Testis (tissue), 3 donors: ENCODE measurements around the gene ZMIZ1. TPM values are rescaled to one million over a fixed set of nuclear protein-coding genes. Genes with fewer than 3 reads are reported as not detected.
"Not testable (repeated sequence)": the region's sequence is repeated elsewhere in the genome, so short reads cannot be mapped to it uniquely, and the experiment has no call there.

Experiments used
- DNase-seq: peaks from one replicate; pipeline ENCODE4 v3.0.0-alpha.2; 2019
- H3K27ac ChIP-seq, 2 donors: fragments of 200-600 bp; sonication (generic); one replicate each; pipeline ENCODE4 v1.5.1; 2019
- H3K27me3 ChIP-seq: fragments of 200-600 bp; sonication (generic); one replicate; pipeline ENCODE4 v1.5.1; 2019
- H3K36me3 ChIP-seq: fragments of 200-600 bp; sonication (generic); one replicate; pipeline ENCODE4 v1.5.1; 2017; ENCODE audit warnings: low read depth; ENCODE audit errors: missing control alignments
- H3K4me1 ChIP-seq: fragments of 200-600 bp; sonication (generic); one replicate; pipeline ENCODE4 v1.5.1; 2019
- H3K4me3 ChIP-seq, 2 donors: fragments of 200-600 bp; sonication (generic); one replicate each; pipeline ENCODE4 v1.5.1; 2017 to 2019
- H3K9me3 ChIP-seq: fragments of 200-600 bp; sonication (generic); one replicate; pipeline ENCODE4 v1.5.1; 2017
- POLR2A ChIP-seq: fragments of 450-650 bp; IDR thresholded peaks from one replicate; pipeline ENCODE4 v1.6.1; 2017; ENCODE audit warnings: antibody characterized with exemption, mild to moderate bottlenecking, moderate library complexity
- WGBS, 2 donors: methylation state at CpG; one replicate each; pipeline ENCODE4 v1.1.5; 2018; 5-methylcytosine and 5-hydroxymethylcytosine counted together
- intact Hi-C: fragments of 100-400 bp; cut with DNase I; formaldehyde crosslinking; loops from one replicate; pipeline ENCODE4 v1.15.1; 2023; ENCODE audit warnings: low total_unique reads
- polyA plus RNA-seq: library from polyadenylated mRNA; stranded (reverse); fragments of 350-450 nt; fragmentation: Illumina TruSeq; extraction: RNeasy Lipid Tissue Mini Kit (QIAGEN cat#74804); gene quantifications from one replicate; pipeline ENCODE4 v1.2.3, GENCODE V29; 2014; ENCODE audit warnings: low read depth, low replicate concordance; ENCODE audit not compliant: insufficient read depth
- total RNA-seq, 2 donors: library from RNA; depleted of rRNA; stranded (reverse); fragments of >200 nt; gene quantifications; one replicate each; pipeline ENCODE4 v1.2.3, GENCODE V29; 2016
- TF ChIP-seq, protein P1 (sequence below), 3 experiments: fragments of 450-650 bp in 2 of 3; fragments of 200-600 bp in 1 of 3; sonication (generic) in 1 of 3; IDR thresholded peaks; one replicate each; pipeline ENCODE4 v1.5.1; 2016 to 2019; ENCODE audit warnings: antibody characterized with exemption in 3 of 3, mild to moderate bottlenecking in 2 of 3, moderate library complexity in 1 of 3

The ZMIZ1 gene
- total and polyA plus RNA-seq, 3 donors from 2014 or later: 15.2 to 22.0 (median 18.8) TPM

DNA sequence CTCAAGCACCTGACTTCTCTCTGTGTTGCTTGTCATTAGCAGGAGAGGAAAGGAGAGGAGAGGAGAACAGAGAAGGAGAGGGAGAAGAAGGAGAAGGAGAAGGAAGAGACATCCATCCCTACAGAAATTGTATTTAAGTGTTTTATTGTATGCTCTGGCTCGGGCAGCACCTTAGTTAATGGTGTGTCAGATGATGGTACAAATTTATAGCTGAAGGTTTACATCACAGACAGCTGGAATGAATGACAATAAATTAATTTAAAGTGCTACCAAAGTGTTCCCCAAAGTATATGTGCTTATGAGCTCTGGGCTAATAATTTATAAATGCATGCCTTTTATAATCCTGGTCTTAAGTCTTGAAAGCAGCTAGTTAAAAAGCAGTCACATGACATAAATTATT is 38.1 kb upstream of the ZMIZ1 start:
- H3K9me3 ChIP-seq: no peaks in the 10 kb centered on the region
- no peaks in the 10 kb centered on the region for H3K27me3 ChIP-seq
- 94 to 95% methylated on average over 1 of the region's 1 CpG for WGBS, 2 donors
- no peak overlapping the region for H3K27ac ChIP-seq
- DNase-seq: no peak
- H3K4me1 ChIP-seq: no peaks in the 10 kb centered on the region
- H3K4me3 ChIP-seq: no peak overlapping the region
- TF ChIP-seq, protein P1, sequence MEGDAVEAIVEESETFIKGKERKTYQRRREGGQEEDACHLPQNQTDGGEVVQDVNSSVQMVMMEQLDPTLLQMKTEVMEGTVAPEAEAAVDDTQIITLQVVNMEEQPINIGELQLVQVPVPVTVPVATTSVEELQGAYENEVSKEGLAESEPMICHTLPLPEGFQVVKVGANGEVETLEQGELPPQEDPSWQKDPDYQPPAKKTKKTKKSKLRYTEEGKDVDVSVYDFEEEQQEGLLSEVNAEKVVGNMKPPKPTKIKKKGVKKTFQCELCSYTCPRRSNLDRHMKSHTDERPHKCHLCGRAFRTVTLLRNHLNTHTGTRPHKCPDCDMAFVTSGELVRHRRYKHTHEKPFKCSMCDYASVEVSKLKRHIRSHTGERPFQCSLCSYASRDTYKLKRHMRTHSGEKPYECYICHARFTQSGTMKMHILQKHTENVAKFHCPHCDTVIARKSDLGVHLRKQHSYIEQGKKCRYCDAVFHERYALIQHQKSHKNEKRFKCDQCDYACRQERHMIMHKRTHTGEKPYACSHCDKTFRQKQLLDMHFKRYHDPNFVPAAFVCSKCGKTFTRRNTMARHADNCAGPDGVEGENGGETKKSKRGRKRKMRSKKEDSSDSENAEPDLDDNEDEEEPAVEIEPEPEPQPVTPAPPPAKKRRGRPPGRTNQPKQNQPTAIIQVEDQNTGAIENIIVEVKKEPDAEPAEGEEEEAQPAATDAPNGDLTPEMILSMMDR (IDR thresholded peaks at IDR 0.05): no peak
- TF ChIP-seq POLR2A: no peak
- H3K36me3 ChIP-seq: no peaks in the 10 kb centered on the region
- intact Hi-C loops: no loop called here

DNA sequence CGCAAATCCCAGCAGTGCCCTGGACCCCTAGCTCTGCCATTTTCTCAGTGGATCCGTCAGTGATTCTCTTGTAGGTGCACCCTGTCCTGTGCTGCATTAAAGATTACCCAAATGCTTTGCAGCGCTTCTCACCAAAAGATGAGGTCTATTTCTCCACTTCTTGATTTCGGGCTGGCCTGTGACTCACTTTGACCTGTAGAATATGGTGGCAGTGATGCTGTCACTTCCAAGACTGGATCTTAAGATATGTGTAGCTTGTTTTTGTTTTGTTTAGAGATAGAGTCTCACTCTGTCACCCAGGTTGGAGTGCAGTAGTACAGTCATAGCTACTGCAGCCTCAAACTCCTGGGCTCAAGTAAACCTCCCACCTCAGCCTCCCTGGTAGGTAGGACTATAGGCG is 37.0 kb upstream of the ZMIZ1 start:
- no peak for TF ChIP-seq POLR2A
- TF ChIP-seq, protein P1 (IDR thresholded peaks at IDR 0.05): no peak
- H3K4me3 ChIP-seq: no peak overlapping the region
- no peak for DNase-seq
- no peaks in the 10 kb centered on the region for H3K27me3 ChIP-seq
- WGBS, 2 donors: 89 to 99% methylated on average over 5 of the region's 5 CpGs
- no peaks in the 10 kb centered on the region for H3K9me3 ChIP-seq
- H3K4me1 ChIP-seq: no peaks in the 10 kb centered on the region
- H3K36me3 ChIP-seq: no peaks in the 10 kb centered on the region
- H3K27ac ChIP-seq: no peak overlapping the region
- intact Hi-C loops: no loop called here

DNA sequence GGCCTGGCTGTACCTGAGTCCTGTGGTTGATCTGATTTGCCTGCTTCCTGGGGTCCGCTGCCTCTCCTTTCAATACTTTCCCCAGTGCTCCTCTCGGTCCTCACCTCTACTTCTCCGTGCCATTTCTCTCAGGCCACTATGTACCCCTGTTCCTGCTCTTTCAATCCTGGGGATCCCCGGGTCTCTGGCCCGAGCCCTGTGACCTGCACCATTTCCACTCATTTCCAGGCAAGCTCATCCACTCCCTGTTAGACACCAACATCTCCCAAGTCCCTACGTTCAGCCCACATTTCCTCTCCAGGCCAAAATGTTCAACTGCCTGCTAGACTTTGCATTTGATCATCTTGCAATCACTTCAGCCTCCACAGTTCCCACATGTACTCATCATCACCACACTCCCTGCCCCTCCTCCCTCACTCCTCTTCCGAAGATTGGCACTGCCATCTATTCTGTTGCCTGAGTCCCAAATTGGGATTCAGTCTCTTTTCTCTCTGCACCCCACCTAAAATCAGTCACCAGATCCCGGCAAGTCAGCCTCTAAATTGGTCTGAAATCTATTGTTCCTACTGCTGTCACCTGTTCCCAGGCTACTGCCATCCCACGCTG is 34.4 kb upstream of the ZMIZ1 start:
- WGBS, 2 donors: 93 to 95% methylated on average over 9 of the region's 9 CpGs
- H3K27ac ChIP-seq: no peak overlapping the region
- H3K4me3 ChIP-seq: no peak overlapping the region
- TF ChIP-seq, protein P1 (IDR thresholded peaks at IDR 0.05): no peak
- DNase-seq: no peak
- intact Hi-C loops: no loop called here
- H3K9me3 ChIP-seq: no peaks in the 10 kb centered on the region
- H3K27me3 ChIP-seq: no peaks in the 10 kb centered on the region
- no peaks in the 10 kb centered on the region for H3K36me3 ChIP-seq
- no peaks in the 10 kb centered on the region for H3K4me1 ChIP-seq

DNA sequence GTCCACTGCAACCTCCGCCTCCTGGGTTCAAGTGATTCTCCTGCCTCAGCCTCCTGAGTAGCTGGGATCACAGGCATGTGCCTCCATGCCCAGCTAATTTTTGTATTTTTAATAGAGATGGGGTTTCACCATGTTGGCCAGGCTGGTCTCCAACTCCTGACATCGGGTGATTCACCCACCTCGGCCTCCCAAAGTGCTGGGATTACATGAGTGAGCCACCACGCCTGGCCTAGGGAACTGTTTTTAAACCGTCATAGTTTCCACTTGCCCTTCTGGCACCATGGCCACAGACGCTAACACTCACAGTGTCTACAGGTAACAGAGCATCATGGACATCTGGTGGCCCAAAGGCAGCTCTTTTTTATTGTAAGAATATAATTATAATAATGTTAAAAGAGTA is 32.4 kb upstream of the ZMIZ1 start:
- H3K27ac ChIP-seq, H3K4me1 ChIP-seq, DNase-seq, H3K4me3 ChIP-seq, intact Hi-C loops, H3K36me3 ChIP-seq, H3K9me3 ChIP-seq, H3K27me3 ChIP-seq: not testable (repeated sequence)
- 89 to 90% methylated on average over 6 of the region's 6 CpGs for WGBS, 2 donors

DNA sequence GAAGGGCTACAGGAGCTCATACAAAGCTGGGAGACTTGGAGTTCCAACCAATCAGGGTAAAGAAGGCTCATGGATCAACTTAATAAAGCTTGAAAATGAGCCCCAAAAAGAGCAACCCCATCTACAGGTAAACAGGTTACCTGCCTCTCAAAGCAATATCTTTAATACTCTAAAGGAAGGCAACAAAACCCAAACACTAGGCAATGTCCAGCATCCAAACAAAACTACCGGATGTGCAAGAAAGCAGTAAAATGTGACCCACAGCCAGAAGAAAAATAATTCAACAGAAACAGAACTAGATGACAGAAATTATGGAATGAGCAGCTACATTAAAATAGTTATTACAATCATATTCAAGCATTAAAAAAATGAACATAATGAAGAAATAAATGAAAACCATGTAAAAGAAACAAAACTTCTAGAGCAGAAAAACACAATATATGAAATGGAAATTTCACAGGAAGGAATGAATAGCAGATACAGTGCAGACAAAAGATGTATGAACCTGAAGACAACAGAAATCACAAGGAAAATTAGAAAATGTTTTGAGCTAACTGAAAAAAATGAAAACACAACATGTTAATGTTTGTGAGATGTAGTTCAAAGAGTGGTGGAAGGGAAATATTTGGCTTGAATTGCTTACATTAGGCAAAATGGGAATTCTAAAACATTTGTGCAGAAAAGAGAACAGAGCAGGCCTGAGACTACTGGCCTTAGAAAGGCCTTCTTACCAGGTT is 30.5 kb upstream of the ZMIZ1 start:
- Histone ChIP-seq H3K4me1 (no peaks in the 10 kb centered on the region), H3K4me3 (no peak overlapping the region), H3K27ac (no peak overlapping the region), H3K27me3 (no peaks in the 10 kb centered on the region), H3K36me3 (no peaks in the 10 kb centered on the region), H3K9me3 (no peaks in the 10 kb centered on the region)
- WGBS, 2 donors: 83 to 91% methylated on average over 1 of the region's 1 CpG
- intact Hi-C loops: no loop called here
- no peak for TF ChIP-seq POLR2A
- TF ChIP-seq, protein P1 (IDR thresholded peaks at IDR 0.05): no peak
- DNase-seq: no peak
